ENCODE measurements around the gene G6PC3. TPM values are rescaled to one million over a fixed set of nuclear protein-coding genes. Genes with fewer than 3 reads are reported as not detected.

G6PC3 gene
- total and polyA plus RNA-seq, 2 of the 4 experiments (the other 2 are of a cell fraction), result 20.4 to 107 TPM

GRCh38 chr17:44062871-44063270 lies 7.7 kb upstream of the G6PC3 start:
- no peak overlapping the region for H3K56ac ChIP-seq (ENCODE audit: extremely low read depth, insufficient read depth, low read length)
- TF ChIP-seq RCOR1 (IDR thresholded peaks at IDR 0.05; ENCODE audit: insufficient replicate concordance, low read length) (no peak), MAFK (IDR thresholded peaks at IDR 0.05; ENCODE audit: low read depth, low read length) (no peak), POLR2A (IDR thresholded peaks at IDR 0.05; ENCODE audit: low read depth, low read length) (no peak), CEBPB (IDR thresholded peaks at IDR 0.05; ENCODE audit: low read depth, low read length) (no peak), BHLHE40 (IDR thresholded peaks at IDR 0.05; ENCODE audit: low read depth, low read length) (no peak), NFE2L2 (IDR thresholded peaks at IDR 0.05; ENCODE audit: low read depth, low read length) (no peak), MXI1 (IDR thresholded peaks at IDR 0.05; ENCODE audit: borderline replicate concordance, low read depth, low read length) (no peak), USF2 (IDR thresholded peaks at IDR 0.05; ENCODE audit: low read depth, low read length) (no peak), RAD21 (IDR thresholded peaks at IDR 0.05; ENCODE audit: low read length) (no peak), MAZ (IDR thresholded peaks at IDR 0.05; ENCODE audit: borderline replicate concordance, low read depth, low read length) (no peak), CTCF (conservative IDR thresholded peaks at IDR 0.05; ENCODE audit: low read depth, low read length) (no peak), CHD1 (IDR thresholded peaks at IDR 0.05; ENCODE audit: low read depth, low read length) (no peak), SMC3 (IDR thresholded peaks at IDR 0.05; ENCODE audit: low read depth, low read length) (no peak), RFX5 (IDR thresholded peaks at IDR 0.05; ENCODE audit: low read depth, low read length) (no peak), ELK1 (IDR thresholded peaks at IDR 0.05; ENCODE audit: borderline replicate concordance, low read depth, low read length) (no peak), FOS (IDR thresholded peaks at IDR 0.05; ENCODE audit: low read depth, low read length) (no peak)
- no peak overlapping the region for H4K8ac ChIP-seq (ENCODE audit: low read depth in 2 of 2, low read length in 2 of 2)
- no peaks in the 10 kb centered on the region for H3K9me1 ChIP-seq (ENCODE audit: insufficient read depth, low read length)
- H3K14ac ChIP-seq (replicated peaks; ENCODE audit: low read depth, low read length), result no peak overlapping the region
- intact Hi-C loops (cut with micrococcal nuclease) (no loop called here), dilution Hi-C loops (cut with HindIII; ENCODE audit: low sequenced_read_pairs, unreplicated experiment) (no loop called here), in situ Hi-C loops (cut with MboI; ENCODE audit: low sequenced_read_pairs) (no loop called here)
- H3K4ac ChIP-seq (ENCODE audit: low read depth, low read length), result no peak overlapping the region
- no peak overlapping the region for H4K91ac ChIP-seq (ENCODE audit: insufficient read depth, low read depth, low read length)
- no peaks in the 10 kb centered on the region for H3K9me3 ChIP-seq (ENCODE audit: control insufficient read depth, insufficient read depth, low read length)
- POLR2A ChIA-PET (ENCODE audit: unreplicated experiment), result no interaction called here
- no peak overlapping the region for H2BK20ac ChIP-seq (ENCODE audit: low read depth, low read length)
- H4K5ac ChIP-seq (ENCODE audit: low read depth, low read length), result no peak overlapping the region
- H2AFZ ChIP-seq (replicated peaks; ENCODE audit: low read length, poor library complexity), result no peak overlapping the region
- ATAC-seq (ENCODE audit: low read depth) (no peak), DNase-seq (no peak)
- peaks cover 24 to 54% of the 10 kb centered on the region in 2 experiments for H3K79me1 ChIP-seq (ENCODE audit: low read depth in 1 of 2, low read length in 2 of 2)
- no peaks in the 10 kb centered on the region for H3K27me3 ChIP-seq (ENCODE audit: control insufficient read depth, insufficient read depth, low read length)
- no peak overlapping the region for H2BK5ac ChIP-seq (ENCODE audit: low read depth, low read length, poor library complexity, severe bottlenecking)
- no peak overlapping the region for H3K4me2 ChIP-seq (ENCODE audit: low read depth, low read length)
- H3K4me1 ChIP-seq (ENCODE audit: control insufficient read depth, insufficient read depth, low read length), result peaks cover 2% of the 10 kb centered on the region; the same call in 1 of the 2 replicates
- H3K36me3 ChIP-seq (ENCODE audit: control insufficient read depth, insufficient read depth, low read length), result peaks cover 20% of the 10 kb centered on the region
- peaks cover 61% of the 10 kb centered on the region for H4K20me1 ChIP-seq (ENCODE audit: insufficient read depth, low read length)
- H2BK120ac ChIP-seq (ENCODE audit: low read depth, low read length), result no peak overlapping the region
- H2AK5ac ChIP-seq (ENCODE audit: low read depth, low read length), result no peak overlapping the region
- no peak overlapping the region for H3K18ac ChIP-seq (ENCODE audit: low read depth, low read length)
- H3K23ac ChIP-seq (ENCODE audit: low read depth, low read length), result no peak overlapping the region
- CTCF ChIA-PET, result no interaction called here
- no peak overlapping the region for H3K4me3 ChIP-seq (ENCODE audit: insufficient read depth, low read depth, low read length)
- no peak overlapping the region for H2AK9ac ChIP-seq (replicated peaks; ENCODE audit: low read depth, low read length, poor library complexity)
- H3K9ac ChIP-seq (ENCODE audit: low read depth, low read length), result no peak overlapping the region
- H3K27ac ChIP-seq (ENCODE audit: insufficient read depth, low read length), result no peak overlapping the region
- H2BK15ac ChIP-seq (ENCODE audit: low read depth, low read length), result no peak overlapping the region
- no TSS peak for BruUV-seq (replicated peaks)
- 95% methylated on average over 7 of the region's 15 CpGs; no CpG with 5 or more reads in 1 of the 2 experiments for WGBS, 2 experiments (ENCODE audit: extremely low coverage in 2 of 2, insufficient read length in 1 of 2)

Measured in IMR-90 (cell line).